SKM-1 treated with dmso at 0.1 percent for 144 hours (cell line): Measurements from ENCODE around the gene CNIH1.
A peak's percentile ranks its signal among the peaks of the same experiment; 100 is the strongest.

Experiments
- DNase-seq: peaks from one replicate; lab custom pipeline; 2025; ENCODE audit not compliant: unreplicated experiment; lab: John Stamatoyannopoulos, UW

The CNIH1 gene

GRCh38 chr14:54440873-54441868, at the start of gene CNIH1:
TSS of gene CNIH1 (minus strand) at chr14:54441374. CDS start at chr14:54441327, 47 bp downstream.
- DNase-seq: peak; percentile 62

DNA sequence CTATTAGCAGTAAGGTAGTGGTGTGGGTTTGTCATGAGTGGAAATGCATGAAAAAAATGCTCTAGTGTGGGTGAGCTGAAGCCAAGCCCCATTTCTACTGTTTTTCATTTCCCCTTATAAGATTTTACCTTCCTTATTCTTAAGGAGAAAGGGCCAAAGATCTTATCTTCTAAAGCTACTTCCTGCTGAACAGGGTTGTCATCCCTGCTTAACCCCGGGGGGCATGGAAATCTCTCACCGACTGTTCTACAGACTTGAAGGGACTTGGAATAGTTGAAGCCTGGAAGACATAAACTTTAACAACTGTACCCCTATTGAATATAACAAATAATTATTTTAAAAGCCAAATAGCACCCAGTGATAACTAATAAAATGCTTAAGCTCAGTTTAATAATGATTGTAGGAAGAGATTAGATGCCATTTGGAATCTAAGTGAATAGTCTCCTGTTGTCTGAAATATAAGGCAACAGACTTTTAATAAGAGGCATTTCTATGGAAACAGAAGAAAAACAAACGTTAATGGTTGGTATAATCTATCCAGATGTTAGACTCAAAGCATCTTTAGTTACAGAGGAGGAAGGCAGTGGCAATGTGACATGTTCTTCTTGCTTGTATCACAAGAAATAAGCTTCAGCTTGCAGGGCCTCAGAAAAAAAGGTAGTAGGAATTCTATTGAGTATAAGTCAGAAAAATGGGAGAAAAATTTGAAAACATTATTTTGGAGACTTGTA, 49.4 kb upstream of the CNIH1 start:
- no peak for DNase-seq

DNA sequence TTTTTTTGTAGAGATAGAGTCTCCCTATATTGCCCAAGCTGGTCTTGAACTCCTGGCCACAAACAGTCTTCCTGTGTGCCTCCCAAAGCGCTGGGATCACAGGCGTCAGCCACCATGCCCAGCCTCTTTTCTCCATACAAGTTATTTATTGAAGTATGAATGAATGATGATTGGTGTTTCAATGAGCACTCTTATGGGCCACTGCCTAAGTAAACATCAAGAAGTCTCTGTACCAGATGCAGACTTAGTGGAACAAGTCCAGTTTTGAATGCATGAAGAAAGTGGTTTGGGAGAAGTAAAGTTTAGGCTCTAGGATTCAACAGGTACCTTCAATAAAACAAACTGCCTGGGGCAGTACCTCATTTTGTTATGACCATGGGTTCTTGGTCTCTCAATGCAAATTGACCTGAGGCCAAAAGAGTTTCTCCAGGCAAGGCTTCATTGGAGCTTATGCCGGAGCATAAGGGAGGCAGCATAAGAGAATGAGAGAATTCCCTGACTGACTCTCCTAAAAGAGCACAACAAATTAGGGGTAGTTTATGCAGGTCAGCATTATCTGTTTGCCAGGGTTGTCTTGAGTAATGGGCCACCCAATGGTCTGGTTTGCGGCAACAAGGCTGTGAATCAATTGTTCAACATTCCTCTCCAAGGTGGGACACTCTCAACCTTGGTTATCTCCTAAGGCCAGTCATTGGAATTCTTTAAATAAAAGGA, 48.7 kb upstream of the CNIH1 start:
- no peak for DNase-seq

DNA sequence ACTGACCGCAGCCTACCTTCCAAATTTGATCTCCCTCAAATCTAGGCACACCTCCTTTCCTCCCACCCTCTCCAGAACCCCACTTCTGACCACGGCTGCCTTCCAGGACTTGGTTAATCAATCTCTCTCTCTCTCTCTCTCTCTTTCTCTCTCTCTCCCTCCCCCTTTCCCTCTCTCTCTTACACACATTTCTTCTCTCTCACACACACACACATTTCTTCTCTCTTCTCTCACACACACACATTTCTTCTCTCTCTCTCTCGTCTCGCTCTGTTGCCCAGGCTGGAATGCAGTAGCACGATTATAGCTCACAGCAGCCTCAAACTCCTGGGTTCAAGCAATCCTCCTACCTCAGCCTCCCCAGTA, 48.1 kb upstream of the CNIH1 start:
- DNase-seq: no peak

- DNase-seq: peak; percentile 39
Observed at GRCh38 chr14:54488646-54489317, 47.6 kb upstream of the CNIH1 start, which contains the start of gene GMFB. TSS of gene GMFB (minus strand) at chr14:54488980. CDS start at chr14:54488927, 53 bp downstream.

DNA sequence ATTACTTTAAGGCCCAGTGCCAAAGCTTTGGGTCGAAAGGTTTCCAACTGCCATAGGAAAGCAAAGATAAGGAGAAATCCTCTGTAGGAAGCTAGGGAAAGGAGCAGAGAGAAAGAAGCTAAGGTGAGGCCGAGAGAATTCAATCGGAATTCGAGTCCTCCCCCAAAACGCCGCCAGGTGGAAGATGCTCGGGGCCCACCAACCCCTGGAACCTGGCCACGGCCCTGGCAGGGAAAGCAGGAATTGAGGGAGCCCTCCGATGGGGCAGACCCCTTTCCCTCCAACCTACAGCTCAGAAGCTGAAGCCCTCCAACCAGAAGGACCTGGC, 47.1 kb upstream of the CNIH1 start:
- no peak for DNase-seq

DNA sequence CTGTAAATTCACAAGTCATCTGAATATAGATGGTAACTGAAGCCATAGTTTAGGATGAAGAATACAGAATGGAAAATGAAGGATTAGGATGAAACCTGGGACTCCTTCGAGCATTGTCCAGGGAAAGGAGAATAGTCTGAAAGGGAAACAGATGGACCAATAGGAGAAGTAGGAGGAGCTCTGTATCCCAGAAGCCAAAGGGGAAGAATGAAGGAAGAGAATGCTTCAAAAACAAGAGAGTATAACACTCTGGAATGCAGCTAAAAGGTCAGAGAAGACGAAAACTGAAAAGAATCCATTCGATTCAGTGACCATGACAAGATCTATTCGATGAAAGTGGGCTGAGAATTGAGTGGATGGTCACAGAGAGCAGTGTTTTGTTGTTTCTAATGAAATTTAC, 46.6 kb upstream of the CNIH1 start:
- DNase-seq: no peak

DNA sequence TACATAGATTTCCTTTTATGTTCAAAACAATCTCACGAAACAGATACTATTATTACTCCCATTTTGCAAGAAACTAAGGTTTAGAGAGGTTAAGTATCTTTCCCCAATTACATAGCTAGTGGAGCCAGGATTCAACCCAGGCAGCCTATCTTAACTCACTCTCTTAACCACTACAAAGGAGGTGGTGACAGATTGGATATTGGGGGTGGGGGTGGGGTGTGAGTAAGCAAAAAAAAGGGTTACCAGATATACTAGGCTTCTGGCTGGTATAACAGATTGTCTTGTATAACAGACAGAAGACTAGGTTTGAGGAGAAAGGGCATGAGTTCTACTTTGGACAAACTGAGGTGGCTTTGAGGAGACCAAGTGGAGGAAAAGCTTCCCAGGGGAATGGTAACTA, 45.5 kb upstream of the CNIH1 start:
- no peak for DNase-seq

DNA sequence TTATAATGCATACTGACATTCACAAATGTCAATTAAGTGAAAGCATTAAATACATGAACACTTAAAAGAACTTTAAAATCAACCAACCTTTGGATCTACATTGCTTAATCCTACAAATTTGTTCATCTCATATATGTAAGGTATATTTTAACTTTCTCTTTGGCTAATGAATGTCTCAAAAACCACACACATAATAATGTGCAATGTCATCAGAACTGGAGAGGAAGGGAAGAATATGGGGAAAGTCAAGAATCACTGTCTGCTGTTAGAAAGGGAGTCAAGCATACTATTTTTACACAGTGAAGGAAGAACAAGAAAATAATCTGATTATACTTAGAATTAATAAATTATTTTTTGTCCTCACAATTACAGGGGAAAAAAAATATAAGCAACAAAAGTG, 42.7 kb upstream of the CNIH1 start:
- DNase-seq: no peak

GRCh38 chr14:54483073-54483745, 42.0 kb upstream of the CNIH1 start:
- no peak for DNase-seq

DNA sequence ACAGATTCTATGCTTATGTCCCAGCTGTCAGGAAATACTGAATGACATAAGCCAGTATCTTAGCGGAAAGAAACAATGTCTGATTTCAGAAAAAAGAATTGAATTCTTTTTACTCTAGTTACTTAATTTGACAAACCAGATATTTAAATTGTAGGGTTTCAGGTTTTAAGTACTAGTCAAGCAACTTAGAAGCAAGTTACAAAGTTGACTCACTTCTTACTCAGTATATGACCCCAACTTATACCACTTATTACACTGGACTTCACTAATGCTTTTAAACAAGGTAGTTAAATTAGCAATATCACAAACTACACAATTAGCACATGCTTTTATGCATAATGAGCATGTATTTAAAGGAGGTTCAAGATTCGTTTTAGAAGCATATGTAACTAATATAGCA, 40.5 kb upstream of the CNIH1 start:
- no peak for DNase-seq

DNA sequence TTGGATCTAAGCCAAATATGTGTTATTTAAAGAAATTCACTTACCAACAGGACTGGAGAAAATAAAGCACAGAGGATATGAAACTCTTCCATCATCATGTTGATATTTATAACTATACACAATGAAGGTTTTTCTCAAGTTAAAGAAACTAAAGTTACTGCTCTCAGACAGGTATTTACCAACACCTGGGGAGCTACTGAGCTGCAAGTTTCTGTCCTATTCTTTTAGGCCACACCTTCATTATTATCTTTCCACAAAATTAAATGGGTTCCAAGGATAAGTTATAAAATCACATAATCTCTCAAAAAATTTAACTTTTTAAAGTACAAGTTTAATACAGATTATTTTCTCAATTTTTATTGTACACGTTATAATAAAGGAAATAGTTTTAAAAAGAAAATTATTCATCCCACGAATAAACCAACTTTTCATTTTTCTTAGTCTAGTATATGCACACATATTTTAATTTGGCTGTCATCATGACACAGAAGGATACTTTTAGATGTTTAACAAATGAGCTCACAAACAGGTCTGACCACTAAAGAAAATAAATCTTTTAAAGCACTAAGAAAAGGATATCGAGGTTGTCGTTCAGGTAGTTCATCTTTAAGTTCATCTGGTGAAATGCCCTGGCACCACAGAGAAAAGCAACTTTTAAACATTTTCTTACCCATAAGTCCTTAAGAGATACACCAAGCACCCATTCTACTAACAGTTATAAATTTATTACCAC, 39.8 kb upstream of the CNIH1 start:
- DNase-seq: no peak

DNA sequence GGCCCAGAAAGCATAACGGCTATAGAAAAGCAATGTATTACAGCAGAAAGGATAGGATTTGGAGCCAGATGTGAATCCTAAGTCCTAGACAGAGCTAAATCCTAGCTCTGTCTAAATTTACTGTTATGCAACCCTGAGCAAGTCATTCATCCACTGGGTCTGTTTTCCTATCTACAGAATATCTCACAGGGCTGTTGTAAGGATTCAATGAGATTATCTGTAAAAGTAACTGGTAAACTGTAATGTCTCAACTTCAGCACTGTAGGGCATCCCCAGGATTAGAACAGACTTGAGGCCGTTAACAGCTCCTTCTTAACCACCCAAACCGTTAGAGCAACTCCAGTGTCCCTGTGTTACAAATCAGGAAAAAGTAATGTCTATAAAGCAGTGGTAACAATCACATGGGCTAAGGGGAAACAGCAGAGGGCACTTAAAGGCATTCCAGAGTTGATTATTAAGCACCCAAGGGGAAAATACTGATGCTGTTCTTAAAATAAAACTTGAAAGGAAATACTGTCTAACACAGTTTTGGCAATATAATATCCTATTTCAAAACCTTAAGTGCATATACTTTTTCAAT, 37.6 kb upstream of the CNIH1 start:
- no peak for DNase-seq

DNA sequence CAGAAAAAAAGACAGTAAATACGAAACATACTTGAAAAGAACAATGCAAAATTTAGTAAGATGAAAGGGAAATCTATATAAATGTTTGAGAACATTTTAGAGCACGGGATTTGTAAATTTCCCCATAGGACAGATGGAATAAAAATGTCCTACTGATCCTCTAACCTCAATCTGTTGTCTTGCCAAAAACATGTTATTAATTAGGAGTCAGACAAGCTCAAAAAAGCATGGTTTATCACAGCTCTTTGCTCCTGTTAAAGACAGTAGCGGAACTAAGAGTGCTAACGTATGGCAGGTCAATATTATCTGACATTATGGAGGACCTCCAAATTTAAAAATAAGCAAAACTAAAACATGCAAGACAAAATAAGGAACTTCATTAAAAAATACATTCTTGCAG, 34.7 kb upstream of the CNIH1 start:
- no peak for DNase-seq

DNA sequence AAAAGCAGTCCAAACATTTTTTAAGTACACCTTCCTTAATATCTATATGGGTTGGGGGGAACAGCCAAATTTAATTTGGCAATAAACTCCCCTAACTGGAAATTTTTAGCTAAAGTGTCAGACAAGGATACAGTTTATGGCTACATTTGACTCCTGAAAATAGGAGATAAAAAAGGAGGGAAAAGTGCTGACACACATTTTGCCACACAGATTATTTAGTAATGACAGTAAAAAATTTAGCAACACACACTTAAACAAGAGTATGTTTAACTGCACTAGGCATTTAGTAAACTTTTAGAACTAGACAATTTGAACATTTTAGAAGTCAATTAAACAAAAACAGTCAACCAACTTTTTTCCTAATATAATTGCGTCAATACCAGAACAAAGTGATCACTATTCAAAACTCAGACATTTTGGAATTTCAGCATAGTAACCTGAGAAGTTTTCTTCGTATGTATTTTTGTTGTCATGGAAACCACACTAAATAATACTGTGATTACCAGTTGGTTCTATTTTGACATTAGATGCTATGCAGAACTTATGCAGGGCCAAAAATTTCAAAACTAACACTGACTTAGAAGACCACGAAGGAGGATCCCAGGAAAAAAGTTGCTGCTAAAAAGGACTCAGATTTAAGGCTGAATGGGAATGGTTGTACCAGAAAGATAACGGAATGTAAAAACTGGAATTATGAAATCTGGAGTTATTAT, 34.2 kb upstream of the CNIH1 start:
- no peak for DNase-seq

DNA sequence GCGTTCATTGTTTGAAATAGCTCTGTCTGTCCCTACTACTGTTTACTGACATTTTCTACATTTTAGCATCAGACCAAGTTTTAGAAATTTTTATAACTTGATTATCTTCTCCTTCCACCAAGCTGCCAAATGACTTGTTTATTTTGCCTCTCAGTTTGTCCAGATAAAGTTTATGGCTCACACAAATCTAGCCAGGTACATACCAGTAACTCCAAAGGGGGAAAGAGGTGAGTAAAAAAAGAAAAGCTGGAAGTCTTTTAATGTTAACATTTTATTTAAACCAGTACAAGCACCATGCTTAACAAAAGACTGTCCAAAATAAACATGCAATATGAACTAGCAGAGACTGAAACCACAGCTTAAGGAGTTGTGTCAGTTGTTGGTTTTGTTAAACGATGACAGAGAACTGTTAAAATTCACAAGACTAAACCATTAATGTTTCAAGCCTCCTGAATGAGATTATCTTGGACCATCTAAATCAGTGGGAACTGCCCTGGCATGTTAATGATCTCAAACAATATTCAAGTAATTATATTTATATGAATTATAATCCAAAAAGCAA, 33.1 kb upstream of the CNIH1 start:
- no peak for DNase-seq

- DNase-seq: no peak
Observed at GRCh38 chr14:54472315-54472714, 31.1 kb upstream of the CNIH1 start.

- DNase-seq: no peak
Observed at GRCh38 chr14:54471641-54472040, 30.5 kb upstream of the CNIH1 start.

GRCh38 chr14:54470701-54471100, 29.5 kb upstream of the CNIH1 start:
- no peak for DNase-seq
